Measurements from ENCODE around the gene CLEC10A.

The CLEC10A gene

DNA sequence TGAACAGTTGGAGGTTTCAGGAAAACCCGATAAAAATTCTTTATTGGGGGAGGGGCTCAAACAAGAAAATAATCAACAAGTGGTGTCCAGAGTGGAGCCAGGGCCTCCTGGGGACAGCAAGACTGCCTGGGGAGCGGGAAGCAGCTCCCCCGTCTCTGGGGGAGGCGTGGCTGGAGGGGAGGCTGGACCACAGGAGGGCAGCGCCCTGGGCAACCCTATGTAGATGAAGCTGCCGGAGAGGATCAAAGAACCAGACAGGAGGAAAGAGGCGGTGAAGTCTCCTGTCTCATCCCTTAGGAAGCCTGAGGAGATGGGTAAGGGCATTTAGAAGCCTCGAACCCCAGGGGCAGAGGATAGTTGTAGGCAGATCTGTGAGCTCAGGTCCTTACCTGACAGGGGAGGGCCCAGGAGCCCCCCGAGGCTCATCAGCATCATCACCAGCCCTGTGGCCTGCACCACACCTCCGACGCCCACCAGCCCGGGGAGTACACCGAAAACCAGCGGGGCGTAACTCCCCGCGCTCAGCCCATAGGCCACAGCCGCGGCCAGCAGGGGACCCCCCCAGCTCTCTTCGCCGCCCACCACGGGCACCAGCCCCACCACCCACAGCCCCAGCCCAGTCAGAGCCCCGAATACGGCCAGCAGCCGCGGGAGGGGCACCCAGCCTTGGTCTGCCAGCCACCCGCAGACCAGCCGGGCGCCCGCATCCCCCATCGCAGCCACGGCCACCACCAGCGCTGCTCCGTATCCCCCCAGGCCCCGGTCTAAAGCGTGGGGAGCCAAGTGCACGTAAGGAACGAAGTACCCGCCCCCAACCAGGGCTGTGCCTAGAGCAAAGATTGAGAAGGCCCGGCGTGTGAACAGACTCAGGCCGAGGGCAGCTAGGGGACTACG, 38.2 kb downstream of the CLEC10A start:
- in situ Hi-C loops (cut with MboI; ENCODE audit: low sequenced_read_pairs, unreplicated experiment) = loop anchor here (25.0 kb wide), 1 partner anchor 245 kb away; the partner anchor contains the start of genes SLC2A4 and YBX2

DNA sequence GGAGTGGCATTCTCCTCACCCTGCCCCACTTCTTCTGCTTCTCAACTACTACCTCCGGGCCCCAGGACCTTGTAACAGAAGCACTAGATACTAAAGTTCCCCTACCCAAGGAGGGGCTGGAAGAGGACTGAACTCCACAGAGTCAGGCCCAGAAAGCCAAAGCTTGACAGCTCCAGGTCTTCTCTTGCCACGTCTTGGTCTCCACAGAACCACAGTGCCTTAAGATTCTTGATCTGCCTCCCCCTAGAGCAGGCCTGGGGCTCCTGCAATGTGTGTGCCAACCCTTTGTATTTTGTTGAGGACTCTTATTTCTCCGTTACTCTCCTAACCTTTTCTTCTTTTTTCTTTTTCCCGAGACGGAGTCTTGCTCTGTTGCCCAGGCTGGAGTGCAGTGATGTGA, 40.2 kb downstream of the CLEC10A start:
- DNase-seq (ENCODE audit: low spot score) = no peak
- no peak for TF ChIP-seq CTCF (IDR thresholded peaks at IDR 0.05; ENCODE audit: borderline replicate concordance, control extremely low read depth, extremely low read depth, insufficient read depth, missing control alignments)
- in situ Hi-C loops (cut with MboI; ENCODE audit: low sequenced_read_pairs, unreplicated experiment) = loop anchor here (25.0 kb wide), 1 partner anchor 247 kb away; the partner anchor contains the start of genes SLC2A4 and YBX2

More for the DNA sequence above, 38.2 kb downstream of the CLEC10A start:
- TF ChIP-seq CTCF (IDR thresholded peaks at IDR 0.05; ENCODE audit: borderline replicate concordance, control extremely low read depth, extremely low read depth, insufficient read depth, missing control alignments) = no peak
- DNase-seq (ENCODE audit: low spot score) = peak; percentile 63

- no peak for DNase-seq (ENCODE audit: low spot score)
- in situ Hi-C loops (cut with MboI; ENCODE audit: low sequenced_read_pairs, unreplicated experiment) = loop anchor here (25.0 kb wide), 1 partner anchor 249 kb away; the partner anchor contains the start of genes SLC2A4 and YBX2
- no peak for TF ChIP-seq CTCF (IDR thresholded peaks at IDR 0.05; ENCODE audit: borderline replicate concordance, control extremely low read depth, extremely low read depth, insufficient read depth, missing control alignments)
Measured at GRCh38 chr17:7038025-7038862, 41.8 kb downstream of the CLEC10A start.

DNA sequence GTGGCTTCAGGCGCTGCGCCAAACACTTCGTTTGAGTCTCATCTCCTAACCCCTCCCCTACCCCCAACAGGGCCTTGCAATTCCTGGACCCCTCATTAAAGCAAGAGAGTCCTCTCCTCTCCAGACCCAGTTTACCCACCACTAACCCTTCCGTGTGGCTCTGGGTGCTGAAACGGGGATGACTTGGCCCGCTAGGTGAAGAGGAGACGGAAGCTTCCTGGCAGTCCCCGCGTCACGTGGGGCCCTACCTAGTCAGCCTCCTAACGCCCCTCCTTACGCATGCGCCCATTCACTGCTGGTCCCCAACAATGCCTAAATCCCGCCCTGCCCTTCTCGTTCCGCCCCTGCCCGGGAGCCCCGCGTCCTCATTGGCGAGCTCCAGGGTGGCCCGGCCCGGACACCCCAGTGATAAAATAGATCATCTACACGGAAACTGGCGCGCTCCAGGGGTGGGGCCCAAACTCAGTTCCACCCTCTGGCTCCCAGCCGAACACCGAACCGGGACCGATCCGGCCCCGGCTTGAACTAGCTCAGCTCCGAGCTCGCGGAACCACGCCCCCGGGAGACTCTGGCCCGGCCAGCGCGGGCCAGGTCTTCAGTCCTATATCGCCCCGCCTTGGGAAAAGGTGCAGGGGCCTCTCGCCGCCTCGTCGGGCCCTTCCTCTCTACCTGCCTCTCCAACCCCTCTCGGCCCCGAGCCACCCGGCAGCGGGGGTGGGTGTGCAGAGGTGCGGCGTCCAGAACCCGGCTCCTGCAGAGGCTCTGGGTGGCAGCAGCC, 44.3 kb downstream of the CLEC10A start, which contains the start of gene SLC16A13:
Gene SLC16A13, plus strand, starts transcription at position 425 of the 778 bp plus-strand sequence. CDS start 368 bp downstream, outside the sequence.
- in situ Hi-C loops (cut with MboI; ENCODE audit: low sequenced_read_pairs, unreplicated experiment) = loop anchor here (25.0 kb wide), 1 partner anchor 252 kb away; the partner anchor contains the start of genes SLC2A4 and YBX2
- peak; percentile 99 for DNase-seq (ENCODE audit: low spot score)
- TF ChIP-seq CTCF (IDR thresholded peaks at IDR 0.05; ENCODE audit: borderline replicate concordance, control extremely low read depth, extremely low read depth, insufficient read depth, missing control alignments) = no peak

- in situ Hi-C loops (cut with MboI; ENCODE audit: low sequenced_read_pairs, unreplicated experiment) = loop anchor here (25.0 kb wide), 1 partner anchor 252 kb away; the partner anchor contains the start of genes SLC2A4 and YBX2
- DNase-seq (ENCODE audit: low spot score) = no peak
- no peak for TF ChIP-seq CTCF (IDR thresholded peaks at IDR 0.05; ENCODE audit: borderline replicate concordance, control extremely low read depth, extremely low read depth, insufficient read depth, missing control alignments)
Measured at GRCh38 chr17:7034955-7035590, 45.0 kb downstream of the CLEC10A start.
